ENCODE data around the gene CCL23.

DNA sequence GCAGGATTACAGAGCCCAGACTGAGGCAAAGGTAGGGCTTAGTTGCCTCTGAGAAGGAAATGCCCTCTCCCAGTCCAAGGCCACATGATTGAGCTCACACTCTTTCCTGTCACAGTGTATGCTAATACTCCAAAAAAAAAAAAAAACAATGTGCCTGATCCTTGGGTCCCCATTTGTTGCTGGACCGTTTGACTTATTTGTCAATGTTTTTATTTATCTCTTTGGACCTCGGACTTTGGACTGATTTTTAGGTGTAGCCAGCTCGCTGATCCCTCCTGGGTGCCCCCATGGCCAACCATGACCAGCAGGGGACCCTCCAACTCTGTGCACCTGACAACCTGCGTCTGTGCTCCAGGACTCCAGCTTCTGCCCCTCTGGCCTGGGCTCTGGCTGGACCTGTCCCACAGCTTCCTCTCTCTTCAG lies 35.9 kb downstream of the CCL23 start:
- TF ChIP-seq ELF4 (IDR thresholded peaks at IDR 0.05): no peak
- TF ChIP-seq, protein P1, sequence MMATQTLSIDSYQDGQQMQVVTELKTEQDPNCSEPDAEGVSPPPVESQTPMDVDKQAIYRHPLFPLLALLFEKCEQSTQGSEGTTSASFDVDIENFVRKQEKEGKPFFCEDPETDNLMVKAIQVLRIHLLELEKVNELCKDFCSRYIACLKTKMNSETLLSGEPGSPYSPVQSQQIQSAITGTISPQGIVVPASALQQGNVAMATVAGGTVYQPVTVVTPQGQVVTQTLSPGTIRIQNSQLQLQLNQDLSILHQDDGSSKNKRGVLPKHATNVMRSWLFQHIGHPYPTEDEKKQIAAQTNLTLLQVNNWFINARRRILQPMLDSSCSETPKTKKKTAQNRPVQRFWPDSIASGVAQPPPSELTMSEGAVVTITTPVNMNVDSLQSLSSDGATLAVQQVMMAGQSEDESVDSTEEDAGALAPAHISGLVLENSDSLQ (IDR thresholded peaks at IDR 0.05): no peak
- TF ChIP-seq FOXK2 (IDR thresholded peaks at IDR 0.05): no peak

All from HEK293T (cell line).